PC-3 (cell line): Measurements from ENCODE around the gene PWWP2B. TPM values are rescaled to one million over a fixed set of nuclear protein-coding genes. Genes with fewer than 3 reads are reported as not detected.

Source experiments
- ATAC-seq: fragments of 200-7000 bp; cut with Tn5 transposase; 2 replicates; pipeline ENCODE4 v1.9.1; 2020; ENCODE audit warnings: mild to moderate bottlenecking, moderate library complexity
- BruUV-seq: library from RNA; stranded (reverse); fragments of 400-500 nt; replicated peaks from 2 replicates; lab custom pipeline; 2021; lab: Mats Ljungman, UMichigan
- CTCF ChIA-PET: fragments of 300-600 bp; sonication (Branson Sonifier 250); formaldehyde crosslinking; loops from one replicate; lab custom pipeline; 2022; ENCODE audit warnings: antibody characterized with exemption; lab: Charles Lee
- POLR2A ChIA-PET: fragments of 300-600 bp; sonication (Branson Sonifier 250); formaldehyde crosslinking; loops from one replicate; lab custom pipeline; 2022; ENCODE audit warnings: antibody characterized with exemption; ENCODE audit not compliant: unreplicated experiment; lab: Charles Lee
- DNase-seq: peaks from one replicate; pipeline ENCODE4 v3.0.0-alpha.2; 2015
- H2AFZ ChIP-seq: fragments of 300-600 bp; sonication (generic); 2 replicates; pipeline ENCODE4 v1.6.0; 2016; ENCODE audit warnings: antibody characterized with exemption, low read length
- H3F3A ChIP-seq: fragments of 300-600 bp; sonication (generic); one replicate; pipeline ENCODE4 v1.6.0; 2017; ENCODE audit warnings: antibody characterized with exemption, low read length, control low read depth, mild to moderate bottlenecking; ENCODE audit not compliant: unreplicated experiment
- H3K27ac ChIP-seq: fragments of 300-600 bp; sonication (generic); 2 replicates; pipeline ENCODE4 v1.5.1; 2016; ENCODE audit warnings: mild to moderate bottlenecking, low read length
- H3K27me3 ChIP-seq: fragments of 300-600 bp; sonication (generic); 2 replicates; pipeline ENCODE4 v1.6.1; 2016; ENCODE audit warnings: low read length, mixed read lengths
- H3K36me3 ChIP-seq: fragments of 300-600 bp; sonication (generic); 2 replicates; pipeline ENCODE4 v1.6.1; 2016; ENCODE audit warnings: low read depth, mixed run types, low read length, mixed read lengths
- H3K4me1 ChIP-seq: fragments of 300-600 bp; sonication (generic); 2 replicates; pipeline ENCODE4 v1.5.1; 2016; ENCODE audit warnings: low read length; ENCODE audit not compliant: insufficient read depth
- H3K4me2 ChIP-seq: fragments of 300-600 bp; sonication (generic); 2 replicates; pipeline ENCODE4 v1.6.0; 2016; ENCODE audit warnings: low read length
- H3K4me3 ChIP-seq: fragments of 300-600 bp; sonication (generic); 2 replicates; pipeline ENCODE4 v1.5.1; 2016; ENCODE audit warnings: mild to moderate bottlenecking, low read length, mixed read lengths
- H3K79me2 ChIP-seq: fragments of 300-600 bp; sonication (generic); 2 replicates; pipeline ENCODE4 v1.6.1; 2017; ENCODE audit warnings: low read length, mixed read lengths
- H3K9ac ChIP-seq: fragments of 300-600 bp; sonication (generic); 2 replicates; pipeline ENCODE4 v1.6.0; 2016; ENCODE audit warnings: mild to moderate bottlenecking, low read length
- H3K9me2 ChIP-seq: fragments of 300-600 bp; sonication (generic); replicated peaks from 2 replicates; pipeline ENCODE4 v1.6.1; 2016; ENCODE audit warnings: mixed run types, low read length, mixed read lengths
- H3K9me3 ChIP-seq: fragments of 300-600 bp; sonication (generic); 2 replicates; pipeline ENCODE4 v1.6.1; 2016; ENCODE audit warnings: low read length, mixed read lengths
- H4K20me1 ChIP-seq: fragments of 300-600 bp; sonication (generic); 2 replicates; pipeline ENCODE4 v1.6.1; 2016; ENCODE audit warnings: low read length, mixed read lengths
- CTCF ChIP-seq: fragments of 300-600 bp; sonication (generic); conservative IDR thresholded peaks from 2 replicates; pipeline ENCODE4 v1.5.1; 2017; ENCODE audit warnings: antibody characterized with exemption, low read depth, mild to moderate bottlenecking, low read length
- EZH2 ChIP-seq: fragments of 300-600 bp; sonication (generic); IDR thresholded peaks from one replicate; pipeline ENCODE4 v1.6.1; 2017; ENCODE audit warnings: antibody characterized with exemption, mild to moderate bottlenecking, low read length; ENCODE audit not compliant: unreplicated experiment
- EZH2phosphoT487 ChIP-seq: fragments of 300-600 bp; sonication (generic); IDR thresholded peaks from 2 replicates; pipeline ENCODE4 v1.6.1; 2018; ENCODE audit warnings: mild to moderate bottlenecking, antibody characterized with exemption, low read length, borderline replicate concordance
- intact Hi-C: fragments of 100-400 bp; cut with micrococcal nuclease; formaldehyde crosslinking; loops from 2 replicates; pipeline ENCODE4 v1.9.0; 2023
- total RNA-seq: library from RNA; depleted of rRNA; stranded (reverse); fragments of >200 nt; gene quantifications from 2 replicates; pipeline ENCODE4 v1.2.3, GENCODE V29; 2014

PWWP2B gene
- total RNA-seq, 1 experiment from 2014 or later = 24.5 TPM

- no TSS peak for BruUV-seq
- no peak overlapping the region for H2AFZ ChIP-seq
- no peaks in the 10 kb centered on the region; the same call in 1 of the 2 replicates for H3K36me3 ChIP-seq
- no peaks in the 10 kb centered on the region for H3K9me2 ChIP-seq
- ChIA-PET CTCF (no interaction called here), POLR2A (no interaction called here)
- H3K4me2 ChIP-seq = no peak overlapping the region
- ATAC-seq (no peak), DNase-seq (no peak)
- peaks cover 29% of the 10 kb centered on the region for H3K4me1 ChIP-seq
- no peaks in the 10 kb centered on the region for H3F3A ChIP-seq
- H3K79me2 ChIP-seq = peaks cover 69% of the 10 kb centered on the region
- H4K20me1 ChIP-seq = no peaks in the 10 kb centered on the region
- no peak overlapping the region for H3K9ac ChIP-seq
- H3K27ac ChIP-seq = no peak overlapping the region
- intact Hi-C loops = no loop called here
- no peak overlapping the region for H3K4me3 ChIP-seq
- TF ChIP-seq EZH2phosphoT487 (no peak), CTCF (no peak), EZH2 (no peak)
- H3K27me3 ChIP-seq = no peaks in the 10 kb centered on the region
- no peaks in the 10 kb centered on the region for H3K9me3 ChIP-seq
Measured at GRCh38 chr10:132403511-132404168, 6.6 kb downstream of the PWWP2B start.

DNA sequence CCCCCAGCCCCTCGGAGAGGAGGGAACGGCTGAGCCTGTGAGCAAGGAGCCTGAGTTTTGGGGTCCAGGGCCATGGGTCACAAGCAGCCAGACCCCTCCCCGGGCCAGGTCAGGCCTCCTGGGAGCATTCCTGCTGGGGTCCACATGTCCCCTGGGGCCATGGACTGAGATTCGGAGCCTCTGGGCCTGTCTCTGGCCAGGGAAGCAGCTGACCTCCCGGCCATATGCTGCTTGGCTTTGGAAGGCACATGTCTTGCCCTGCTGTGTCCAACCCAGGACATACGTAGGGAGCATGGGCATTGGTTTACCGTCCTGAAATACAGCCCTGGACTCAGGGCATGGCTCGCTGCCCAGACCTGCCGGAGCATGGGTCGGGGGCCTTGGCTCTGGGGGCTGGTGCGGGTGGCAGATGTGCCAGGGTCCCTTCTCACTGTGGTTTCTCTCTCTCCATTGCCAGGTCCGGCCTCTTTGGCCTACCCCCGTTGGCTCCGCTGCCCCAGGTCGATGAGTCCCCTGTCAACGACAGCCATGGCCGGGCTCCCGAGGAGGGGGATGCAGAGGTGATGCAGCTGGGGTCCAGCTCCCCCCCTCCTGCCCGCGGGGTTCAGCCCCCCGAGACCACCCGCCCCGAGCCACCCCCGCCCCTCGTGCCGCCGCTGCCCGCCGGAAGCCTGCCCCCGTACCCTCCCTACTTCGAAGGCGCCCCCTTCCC is 7.3 kb downstream of the PWWP2B start:
- Histone ChIP-seq H3K4me2 (no peak overlapping the region), H3K79me2 (peaks cover 69% of the 10 kb centered on the region), H4K20me1 (no peaks in the 10 kb centered on the region), H3K9ac (no peak overlapping the region), H3K27ac (no peak overlapping the region), H3K4me3 (no peak overlapping the region), H3K36me3 (no peaks in the 10 kb centered on the region; the same call in 1 of the 2 replicates), H3K9me2 (no peaks in the 10 kb centered on the region), H3K4me1 (peaks cover 23% of the 10 kb centered on the region), H3K27me3 (no peaks in the 10 kb centered on the region), H3F3A (no peaks in the 10 kb centered on the region), H3K9me3 (no peaks in the 10 kb centered on the region), H2AFZ (no peak overlapping the region)
- ATAC-seq = no peak
- POLR2A ChIA-PET = no interaction called here
- CTCF ChIA-PET = no interaction called here
- DNase-seq = no peak
- no TSS peak for BruUV-seq
- TF ChIP-seq EZH2phosphoT487 (no peak), EZH2 (no peak), CTCF (no peak)
- intact Hi-C loops = no loop called here

DNA sequence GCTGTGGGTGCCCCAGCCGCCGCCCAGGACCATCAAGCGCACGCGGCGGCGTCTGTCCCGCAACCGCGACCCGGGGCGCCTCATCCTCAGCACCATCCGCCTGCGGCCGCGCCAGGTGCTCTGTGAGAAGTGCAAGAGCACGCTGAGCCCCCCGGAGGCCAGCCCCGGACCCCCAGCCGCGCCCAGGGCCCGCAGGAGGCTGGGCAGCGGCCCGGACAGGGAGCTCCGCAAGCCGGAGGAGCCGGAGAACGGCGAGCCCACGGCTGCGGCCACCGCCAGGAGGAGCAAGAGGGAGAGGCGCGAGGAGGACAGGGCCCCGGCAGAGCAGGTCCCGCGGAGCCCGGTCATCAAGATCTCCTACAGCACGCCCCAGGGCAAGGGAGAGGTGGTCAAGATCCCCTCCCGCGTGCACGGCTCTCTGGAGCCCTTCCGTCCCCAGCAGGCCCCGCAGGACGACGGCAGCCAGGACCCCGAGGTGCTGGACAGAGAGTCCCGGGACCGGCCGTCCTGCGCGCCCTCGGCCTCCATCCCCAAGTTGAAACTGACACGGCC is 8.0 kb downstream of the PWWP2B start:
- H3K4me3 ChIP-seq = no peak overlapping the region
- no peaks in the 10 kb centered on the region; the same call in 1 of the 2 replicates for H3K36me3 ChIP-seq
- H3K9ac ChIP-seq = no peak overlapping the region
- peaks cover 69% of the 10 kb centered on the region for H3K79me2 ChIP-seq
- ChIA-PET POLR2A (no interaction called here), CTCF (no interaction called here)
- TF ChIP-seq EZH2 (no peak), CTCF (no peak), EZH2phosphoT487 (no peak)
- no peak overlapping the region for H3K4me2 ChIP-seq
- no peak overlapping the region for H3K27ac ChIP-seq
- no peaks in the 10 kb centered on the region for H3K9me3 ChIP-seq
- no peak overlapping the region for H2AFZ ChIP-seq
- no peak for ATAC-seq
- DNase-seq = no peak
- H4K20me1 ChIP-seq = no peaks in the 10 kb centered on the region
- peaks cover 23% of the 10 kb centered on the region for H3K4me1 ChIP-seq
- no peaks in the 10 kb centered on the region for H3F3A ChIP-seq
- H3K27me3 ChIP-seq = no peaks in the 10 kb centered on the region
- no TSS peak for BruUV-seq
- intact Hi-C loops = no loop called here
- no peaks in the 10 kb centered on the region for H3K9me2 ChIP-seq
